Keratinocyte (primary cell): Measurements from ENCODE around the gene PRKCA. TPM values are rescaled to one million over a fixed set of nuclear protein-coding genes. Genes with fewer than 3 reads are reported as not detected.

Experiments used
- DNase-seq: peaks from one replicate; pipeline ENCODE4 v3.0.0-alpha.2; 2011; ENCODE audit warnings: low read depth, missing footprints, low spot score
- FAIRE-seq: peaks from 2 replicates; lab custom pipeline; 2011; peaks lifted over from hg19 to GRCh38; lab: Jason Lieb, UNC
- H2AFZ ChIP-seq: 2 replicates; pipeline ENCODE4 v1.6.0; 2012; ENCODE audit warnings: low read length, control low read depth, inconsistent platforms; ENCODE audit not compliant: control insufficient read depth
- H3K27ac ChIP-seq: 2 replicates; pipeline ENCODE4 v1.5.1; 2011; ENCODE audit warnings: low read length; ENCODE audit not compliant: control insufficient read depth, insufficient read depth
- H3K27me3 ChIP-seq: 3 replicates; pipeline ENCODE4 v1.6.0; 2011; ENCODE audit warnings: low read length; ENCODE audit not compliant: control insufficient read depth, insufficient read depth; ENCODE audit errors: extremely low read depth
- H3K36me3 ChIP-seq, 2 experiments: 2 replicates in 1 of 2; 3 replicates in 1 of 2; pipeline ENCODE4 v1.5.1; 2011; ENCODE audit warnings: low read length in 2 of 2, mild to moderate bottlenecking in 1 of 2; ENCODE audit not compliant: control insufficient read depth in 2 of 2, insufficient read depth in 2 of 2; ENCODE audit errors: extremely low read depth in 1 of 2
- H3K4me1 ChIP-seq: 3 replicates; pipeline ENCODE4 v1.5.1; 2011; ENCODE audit warnings: low read length; ENCODE audit not compliant: control insufficient read depth, insufficient read depth; ENCODE audit errors: extremely low read depth
- H3K4me2 ChIP-seq: 3 replicates; pipeline ENCODE4 v1.6.0; 2011; ENCODE audit warnings: low read depth, low read length; ENCODE audit not compliant: control insufficient read depth, insufficient read depth; ENCODE audit errors: extremely low read depth
- H3K4me3 ChIP-seq, 3 experiments: fragments of 200-600 bp in 1 of 3; sonication (generic) in 1 of 3; 2 replicates in 2 of 3; 3 replicates in 1 of 3; pipeline ENCODE4 v1.5.1; 2011 to 2016; ENCODE audit warnings: low read length in 3 of 3, mild to moderate bottlenecking in 3 of 3, control low read depth in 2 of 3, inconsistent platforms in 1 of 3, low read depth in 1 of 3, mixed read lengths in 1 of 3, mixed run types in 1 of 3, moderate library complexity in 1 of 3; ENCODE audit not compliant: control insufficient read depth in 2 of 3, insufficient read depth in 2 of 3; ENCODE audit errors: extremely low read depth in 1 of 3
- H3K79me2 ChIP-seq: 2 replicates; pipeline ENCODE4 v1.6.0; 2012; ENCODE audit warnings: low read length; ENCODE audit not compliant: control insufficient read depth, insufficient read depth
- H3K9ac ChIP-seq: 3 replicates; pipeline ENCODE4 v1.6.0; 2011; ENCODE audit warnings: low read length; ENCODE audit not compliant: control insufficient read depth, insufficient read depth; ENCODE audit errors: extremely low read depth
- H3K9me1 ChIP-seq: 3 replicates; pipeline ENCODE4 v1.6.0; 2011; ENCODE audit warnings: low read length; ENCODE audit not compliant: control insufficient read depth, insufficient read depth; ENCODE audit errors: extremely low read depth
- H3K9me3 ChIP-seq: 2 replicates; pipeline ENCODE4 v1.5.1; 2012; ENCODE audit warnings: low read depth, low read length; ENCODE audit not compliant: control insufficient read depth
- H4K20me1 ChIP-seq: 3 replicates; pipeline ENCODE4 v1.6.0; 2011; ENCODE audit warnings: low read length; ENCODE audit not compliant: control insufficient read depth, insufficient read depth; ENCODE audit errors: extremely low read depth
- EZH2 ChIP-seq: IDR thresholded peaks from one replicate; pipeline ENCODE4 v1.6.1; 2012; ENCODE audit warnings: inconsistent platforms, mild to moderate bottlenecking, low read length, moderate library complexity
- dilution Hi-C: fragments of 300-500 bp; cut with MboI; formaldehyde crosslinking; loops from one replicate; pipeline ENCODE4 v1.7.0; 2020; ENCODE audit warnings: low sequenced_read_pairs; ENCODE audit not compliant: extremely low pct_ligation_motif_present
- polyA plus RNA-seq, 5 experiments: library from polyadenylated mRNA; depleted of rRNA in 3 of 5; stranded (reverse) in 3 of 5; stranded (forward) in 1 of 5; unstranded in 1 of 5; fragments of >200 nt; gene quantifications; 1 replicate in 1 of 5; 2 replicates in 3 of 5; 3 replicates in 1 of 5; pipeline versions ENCODE4 v1.2.1 to v1.2.3, GENCODE V29; 2011 to 2012; ENCODE audit warnings: missing spikeins in 2 of 5, low read depth in 1 of 5, low replicate concordance in 1 of 5
- TF ChIP-seq, protein P1 (sequence below), 3 experiments: IDR thresholded peaks in 1 of 3; conservative IDR thresholded peaks in 1 of 3; optimal IDR thresholded peaks in 1 of 3; 2 replicates in 2 of 3; 3 replicates in 1 of 3; pipeline versions ENCODE3 to v1.5.1; 2011; ENCODE audit warnings: low read length in 3 of 3, mild to moderate bottlenecking in 3 of 3, moderate library complexity in 2 of 3, control low read depth in 1 of 3, inconsistent platforms in 1 of 3; ENCODE audit not compliant: insufficient read depth in 2 of 3; ENCODE audit errors: extremely low read depth in 1 of 3

The PRKCA gene
- polyA plus RNA-seq, 1 donor (not counting 4 experiments of a cell fraction or from before 2014, with no cell fraction given), result 3.6 TPM

DNA sequence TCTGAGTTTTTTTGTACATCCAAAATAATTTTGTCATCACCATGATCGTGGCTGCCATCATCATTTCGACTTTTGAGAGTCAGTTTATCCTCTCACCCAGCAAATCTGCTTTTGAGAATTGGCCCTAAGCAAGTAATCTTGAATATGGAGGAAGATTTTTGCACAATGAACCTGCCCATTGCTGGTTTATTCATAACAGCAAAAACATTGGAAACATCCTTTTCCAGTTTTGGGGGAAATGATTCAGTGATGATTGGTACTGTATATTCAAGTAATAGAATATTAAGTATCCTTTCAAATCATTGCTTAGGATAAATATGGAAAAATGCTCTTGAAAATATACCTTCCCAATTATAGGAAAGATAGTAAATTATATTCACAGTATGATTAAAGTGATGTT lies 53.1 kb downstream of the PRKCA start:
- H3K9me3 ChIP-seq, result no peaks in the 10 kb centered on the region
- no peak overlapping the region for H3K4me3 ChIP-seq
- H3K27me3 ChIP-seq, result no peaks in the 10 kb centered on the region
- no peak overlapping the region for H3K4me2 ChIP-seq
- H4K20me1 ChIP-seq, result no peaks in the 10 kb centered on the region
- dilution Hi-C loops, result no loop called here
- peaks cover 7% of the 10 kb centered on the region for H3K4me1 ChIP-seq
- no peak for TF ChIP-seq EZH2
- TF ChIP-seq, protein P1, sequence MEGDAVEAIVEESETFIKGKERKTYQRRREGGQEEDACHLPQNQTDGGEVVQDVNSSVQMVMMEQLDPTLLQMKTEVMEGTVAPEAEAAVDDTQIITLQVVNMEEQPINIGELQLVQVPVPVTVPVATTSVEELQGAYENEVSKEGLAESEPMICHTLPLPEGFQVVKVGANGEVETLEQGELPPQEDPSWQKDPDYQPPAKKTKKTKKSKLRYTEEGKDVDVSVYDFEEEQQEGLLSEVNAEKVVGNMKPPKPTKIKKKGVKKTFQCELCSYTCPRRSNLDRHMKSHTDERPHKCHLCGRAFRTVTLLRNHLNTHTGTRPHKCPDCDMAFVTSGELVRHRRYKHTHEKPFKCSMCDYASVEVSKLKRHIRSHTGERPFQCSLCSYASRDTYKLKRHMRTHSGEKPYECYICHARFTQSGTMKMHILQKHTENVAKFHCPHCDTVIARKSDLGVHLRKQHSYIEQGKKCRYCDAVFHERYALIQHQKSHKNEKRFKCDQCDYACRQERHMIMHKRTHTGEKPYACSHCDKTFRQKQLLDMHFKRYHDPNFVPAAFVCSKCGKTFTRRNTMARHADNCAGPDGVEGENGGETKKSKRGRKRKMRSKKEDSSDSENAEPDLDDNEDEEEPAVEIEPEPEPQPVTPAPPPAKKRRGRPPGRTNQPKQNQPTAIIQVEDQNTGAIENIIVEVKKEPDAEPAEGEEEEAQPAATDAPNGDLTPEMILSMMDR (optimal IDR thresholded peaks at IDR 0.05 in 1 of 3, IDR thresholded peaks at IDR 0.05 in 1 of 3, conservative IDR thresholded peaks at IDR 0.05 in 1 of 3; ENCODE audit: extremely low read depth in 1 of 3, insufficient read depth in 2 of 3, low read length in 3 of 3), result no peak
- DNase-seq, result no peak
- no peaks in the 10 kb centered on the region for H3K9me1 ChIP-seq
- no peak overlapping the region for H3K27ac ChIP-seq
- H3K79me2 ChIP-seq, result no peaks in the 10 kb centered on the region
- no peak overlapping the region for H2AFZ ChIP-seq
- FAIRE-seq, result no peak
- H3K9ac ChIP-seq, result no peak overlapping the region
- H3K36me3 ChIP-seq, result no peaks in the 10 kb centered on the region

DNA sequence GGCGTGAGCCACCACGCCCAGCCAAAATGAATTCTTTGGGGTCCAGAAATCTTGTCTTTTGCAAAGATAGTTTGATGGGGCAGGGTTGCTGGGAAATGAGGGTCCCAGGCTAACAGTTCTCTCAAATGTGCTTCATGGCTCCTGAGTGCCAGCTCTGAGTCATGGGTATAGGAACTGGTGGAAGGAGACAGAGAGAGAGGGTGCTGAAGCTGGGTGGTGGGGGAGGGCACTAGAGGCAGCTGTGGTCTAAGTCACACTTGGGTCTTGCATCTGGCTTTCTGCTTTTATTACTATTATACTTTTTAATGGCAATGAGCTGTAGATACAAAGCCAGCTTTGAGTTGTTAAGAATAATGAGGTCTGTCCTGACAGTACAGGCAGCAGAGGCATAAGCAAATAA lies 54.6 kb downstream of the PRKCA start:
- TF ChIP-seq EZH2, result no peak
- TF ChIP-seq, protein P1 (optimal IDR thresholded peaks at IDR 0.05 in 1 of 3, IDR thresholded peaks at IDR 0.05 in 1 of 3, conservative IDR thresholded peaks at IDR 0.05 in 1 of 3; ENCODE audit: extremely low read depth in 1 of 3, insufficient read depth in 2 of 3, low read length in 3 of 3), result no peak
- Histone ChIP-seq H3K9ac (no peak overlapping the region), H4K20me1 (no peaks in the 10 kb centered on the region), H3K79me2 (no peaks in the 10 kb centered on the region), H2AFZ (no peak overlapping the region), H3K36me3 (no peaks in the 10 kb centered on the region), H3K9me3 (no peaks in the 10 kb centered on the region), H3K27me3 (no peaks in the 10 kb centered on the region), H3K4me1 (no peaks in the 10 kb centered on the region), H3K4me3 (no peak overlapping the region), H3K27ac (no peak overlapping the region), H3K9me1 (no peaks in the 10 kb centered on the region), H3K4me2 (no peak overlapping the region)
- dilution Hi-C loops, result no loop called here
- DNase-seq (no peak), FAIRE-seq (no peak)
